Naive thymus-derived CD8-positive, alpha-beta T cell (primary cell): ENCODE results near the gene MYO5A. TPM values are rescaled to one million over a fixed set of nuclear protein-coding genes. Genes with fewer than 3 reads are reported as not detected.
"Not testable (repeated sequence)": the region's sequence is repeated elsewhere in the genome, so short reads cannot be mapped to it uniquely, and the experiment has no call there.

Experiments used
- ATAC-seq, 2 donors: fragments of 150-1000 bp; cut with Tn5 transposase in 1 of 2; sonication (Bioruptor Pico), chemical (Tn5 transposase) in 1 of 2; 1 replicate in 1 of 2; 2 replicates in 1 of 2; pipeline ENCODE4 v1.10.0; 2021; ENCODE audit warnings: mild to moderate bottlenecking in 2 of 2, moderate library complexity in 2 of 2
- POLR2A ChIA-PET: fragments of 350-600 bp; sonication (Branson Sonifier 250); formaldehyde crosslinking; loops from one replicate; lab custom pipeline; 2021; ENCODE audit warnings: antibody characterized with exemption; lab: Charles Lee
- DNase-seq, 10 donors: peaks; one replicate each; pipeline versions ENCODE4 v3.0.0 to v3.0.0-alpha.2; 2020 to 2022
- H3K27ac Mint-ChIP-seq, 10 donors: one replicate each; pipeline ENCODE4 v1.8.0; 2020 to 2022; ENCODE audit warnings: mild to moderate bottlenecking in 10 of 10, mixed read lengths in 10 of 10, moderate library complexity in 4 of 10, inconsistent platforms in 1 of 10
- H3K27me3 Mint-ChIP-seq, 5 donors: one replicate each; pipeline ENCODE4 v1.8.0; 2021 to 2022; ENCODE audit warnings: mixed read lengths in 5 of 5
- H3K36me3 Mint-ChIP-seq, 3 donors: one replicate each; pipeline ENCODE4 v1.8.0; 2020 to 2022; ENCODE audit warnings: mixed read lengths in 3 of 3, mild to moderate bottlenecking in 2 of 3, inconsistent platforms in 1 of 3
- H3K4me1 Mint-ChIP-seq, 4 donors: one replicate each; pipeline ENCODE4 v1.8.0; 2021 to 2022; ENCODE audit warnings: mixed read lengths in 4 of 4
- H3K4me3 Mint-ChIP-seq, 10 donors: one replicate each; pipeline ENCODE4 v1.8.0; 2020 to 2022; ENCODE audit warnings: mild to moderate bottlenecking in 10 of 10, mixed read lengths in 10 of 10, moderate library complexity in 6 of 10, inconsistent platforms in 1 of 10
- H3K9me3 Mint-ChIP-seq, 9 donors: one replicate each; pipeline ENCODE4 v1.8.0; 2020 to 2022; ENCODE audit warnings: mixed read lengths in 9 of 9, mild to moderate bottlenecking in 3 of 9, inconsistent platforms in 1 of 9, moderate library complexity in 1 of 9
- polyA plus RNA-seq, 3 donors: library from polyadenylated mRNA; unstranded; fragments of 300-500 nt; fragmentation: Illumina TruSeq; gene quantifications; one replicate each; pipeline ENCODE4 v1.2.3, GENCODE V29; 2021
- total RNA-seq, 8 experiments: library from RNA in 2 of 8; stranded (reverse) in 2 of 8; gene quantifications; one replicate each; pipeline ENCODE4 v1.2.3 and lab custom pipeline; 2021 to 2026

Gene MYO5A
- total and polyA plus RNA-seq, 5 experiments from 2014 or later, result 2.3 to 23.2 (median 5.6) TPM

DNA sequence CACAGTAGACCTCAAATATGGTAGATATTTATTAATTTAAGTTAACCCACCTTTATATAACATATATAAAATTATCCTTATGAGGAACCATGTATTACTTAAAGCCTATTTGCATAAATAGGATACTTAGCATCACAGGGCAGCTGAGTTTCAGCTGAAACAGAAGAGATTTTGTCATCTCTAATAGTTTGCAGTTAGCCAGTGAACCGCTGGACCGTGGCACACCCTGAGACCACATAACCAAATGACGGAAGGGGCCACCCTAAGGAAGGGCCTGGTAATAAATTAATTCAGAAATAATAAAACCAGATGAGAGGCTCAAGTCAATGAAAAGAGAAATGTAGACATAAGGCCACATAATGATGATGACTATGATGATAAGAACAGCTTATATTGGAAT, 107.7 kb downstream of the MYO5A start:
- H3K4me3 Mint-ChIP-seq, result no peak overlapping the region
- no peaks in the 10 kb centered on the region for H3K9me3 Mint-ChIP-seq
- no peaks in the 10 kb centered on the region for H3K27me3 Mint-ChIP-seq
- DNase-seq, result no peak
- peaks cover 3 to 20% (median 19%) of the 10 kb centered on the region in 3 donors for H3K36me3 Mint-ChIP-seq
- peaks cover 0 to 4% (median 0%) of the 10 kb centered on the region in 4 donors for H3K4me1 Mint-ChIP-seq
- no peak for ATAC-seq
- POLR2A ChIA-PET, result no interaction called here
- H3K27ac Mint-ChIP-seq, result no peak overlapping the region

DNA sequence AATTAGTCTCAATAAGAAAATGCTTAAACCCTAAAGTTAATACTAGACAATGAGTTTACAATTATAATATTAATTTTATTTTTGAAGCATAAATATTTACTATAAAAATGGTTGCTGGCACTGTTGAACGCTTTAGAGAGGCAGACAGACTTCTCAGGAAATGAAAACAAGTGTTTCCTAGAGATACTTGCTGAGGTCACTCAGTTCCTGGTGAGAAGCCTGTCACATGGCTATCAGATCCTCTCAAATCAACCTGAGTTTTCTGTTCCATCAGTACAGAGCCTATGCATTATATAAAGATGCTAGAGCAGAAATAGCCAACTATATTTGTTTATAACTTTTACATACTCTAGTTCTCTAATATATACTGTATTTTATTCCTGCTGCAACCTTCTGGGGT, 109.2 kb downstream of the MYO5A start:
- no peaks in the 10 kb centered on the region for H3K9me3 Mint-ChIP-seq
- H3K4me1 Mint-ChIP-seq, result peaks cover 0 to 4% (median 0%) of the 10 kb centered on the region in 4 donors
- DNase-seq (no peak), ATAC-seq (no peak)
- POLR2A ChIA-PET, result interaction anchor here (0.7 kb wide), 1 partner anchor 309 kb away, joined by 3 read pairs; no protein-coding TSS in a partner anchor
- peaks cover 0 to 20% (median 18%) of the 10 kb centered on the region in 3 donors for H3K36me3 Mint-ChIP-seq
- H3K27me3 Mint-ChIP-seq, result no peaks in the 10 kb centered on the region
- H3K27ac Mint-ChIP-seq, result no peak overlapping the region
- H3K4me3 Mint-ChIP-seq, result no peak overlapping the region

DNA sequence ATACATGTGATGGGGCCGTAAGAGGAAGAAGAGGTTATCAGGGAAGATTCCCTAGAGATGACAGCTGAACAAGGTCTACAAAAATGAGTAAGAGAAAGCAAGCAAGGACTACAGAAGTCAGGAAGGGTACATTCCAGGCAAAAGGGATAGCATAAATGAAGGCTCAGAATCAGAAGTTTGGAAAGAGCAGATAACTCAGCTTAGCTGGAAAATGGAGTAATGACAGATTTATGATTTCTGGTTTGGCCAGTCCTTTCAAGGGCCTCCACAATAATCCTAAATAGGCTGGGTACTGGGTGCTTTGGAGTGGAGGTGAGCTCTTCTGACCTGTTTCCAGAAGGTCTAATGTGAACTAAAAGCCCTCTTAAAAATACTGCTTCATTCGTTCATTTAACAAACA, 110.7 kb downstream of the MYO5A start:
- Mint-ChIP-seq H3K4me1 (peaks cover 0 to 4% (median 0%) of the 10 kb centered on the region in 4 donors), H3K4me3 (no peak overlapping the region), H3K36me3 (peaks cover 0 to 20% (median 17%) of the 10 kb centered on the region in 3 donors), H3K27me3 (no peaks in the 10 kb centered on the region), H3K9me3 (no peaks in the 10 kb centered on the region), H3K27ac (no peak overlapping the region)
- ATAC-seq (no peak), DNase-seq (no peak)
- POLR2A ChIA-PET, result no interaction called here

- Mint-ChIP-seq H3K4me1 (peaks cover 0 to 4% (median 0%) of the 10 kb centered on the region in 4 donors), H3K36me3 (peaks cover 0 to 20% (median 20%) of the 10 kb centered on the region in 3 donors), H3K9me3 (no peaks in the 10 kb centered on the region), H3K27ac (no peak overlapping the region), H3K27me3 (no peaks in the 10 kb centered on the region), H3K4me3 (no peak overlapping the region)
- no peak for DNase-seq
- POLR2A ChIA-PET, result no interaction called here
- no peak for ATAC-seq
These were observed 111.2 kb downstream of the MYO5A start for GRCh38 chr15:52417521-52417920.

- H3K9me3 Mint-ChIP-seq, H3K27me3 Mint-ChIP-seq, POLR2A ChIA-PET, H3K4me1 Mint-ChIP-seq, ATAC-seq, DNase-seq, H3K4me3 Mint-ChIP-seq: not testable (repeated sequence)
- H3K36me3 Mint-ChIP-seq, result peaks cover 0 to 22% (median 20%) of the 10 kb centered on the region in 3 donors
- H3K27ac Mint-ChIP-seq, result peak overlapping the region in 1 of 10 donors; percentile 6
These were observed 112.1 kb downstream of the MYO5A start for GRCh38 chr15:52416566-52416965.

DNA sequence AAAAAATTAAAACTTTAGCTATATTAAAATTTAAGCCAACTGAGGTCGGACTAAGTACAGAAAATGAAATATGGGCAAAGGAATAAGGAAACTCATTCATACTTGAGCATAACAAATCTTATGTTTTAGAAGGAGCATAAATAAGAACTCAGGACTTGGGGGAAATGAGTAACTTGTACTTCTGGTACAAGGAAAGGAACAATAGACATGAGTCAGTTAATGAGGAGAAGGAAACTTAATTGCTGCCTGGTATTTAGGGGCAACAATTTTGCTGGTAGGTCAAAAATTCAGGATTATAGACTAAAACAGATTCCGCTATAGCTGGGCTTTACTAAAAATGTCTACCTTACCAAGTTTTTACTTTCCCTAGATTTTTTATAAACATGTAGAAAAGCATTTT, 113.1 kb downstream of the MYO5A start:
- no peak overlapping the region for H3K27ac Mint-ChIP-seq
- H3K4me1 Mint-ChIP-seq, result no peaks in the 10 kb centered on the region
- ATAC-seq, result no peak
- H3K4me3 Mint-ChIP-seq, result no peak overlapping the region
- peaks cover 0 to 23% (median 22%) of the 10 kb centered on the region in 3 donors for H3K36me3 Mint-ChIP-seq
- POLR2A ChIA-PET, result interaction anchor here (0.6 kb wide), 1 partner anchor 100 kb away, joined by 3 read pairs; no protein-coding TSS in a partner anchor
- no peak for DNase-seq
- no peaks in the 10 kb centered on the region for H3K9me3 Mint-ChIP-seq
- no peaks in the 10 kb centered on the region for H3K27me3 Mint-ChIP-seq

GRCh38 chr15:52414936-52415335, 113.7 kb downstream of the MYO5A start:
- no peak overlapping the region for H3K4me3 Mint-ChIP-seq
- H3K36me3 Mint-ChIP-seq, result peaks cover 0 to 29% (median 22%) of the 10 kb centered on the region in 3 donors
- DNase-seq, result no peak
- H3K4me1 Mint-ChIP-seq, result no peaks in the 10 kb centered on the region
- no peak for ATAC-seq
- no peaks in the 10 kb centered on the region for H3K9me3 Mint-ChIP-seq
- no peaks in the 10 kb centered on the region for H3K27me3 Mint-ChIP-seq
- POLR2A ChIA-PET, result no interaction called here
- no peak overlapping the region for H3K27ac Mint-ChIP-seq

DNA sequence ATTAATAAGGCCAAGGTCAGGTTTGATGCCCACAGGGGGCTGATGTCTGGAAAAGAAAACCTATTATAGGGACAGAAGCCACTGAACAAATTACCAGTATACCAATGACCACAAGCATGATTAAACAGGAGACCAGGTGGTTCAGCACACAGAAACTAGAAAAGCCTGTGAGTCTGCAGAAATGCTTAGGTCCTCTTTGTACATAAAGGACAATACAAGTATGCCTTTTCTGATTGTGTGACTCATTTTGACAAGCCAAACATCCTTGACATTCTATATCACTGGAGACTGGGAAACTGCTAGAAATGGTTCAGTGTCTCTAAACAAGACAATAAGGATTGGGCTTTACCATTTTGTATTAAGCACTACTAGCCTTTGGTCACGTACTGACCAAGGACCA, 119.9 kb downstream of the MYO5A start:
- no peak for ATAC-seq
- H3K36me3 Mint-ChIP-seq, result peaks cover 5 to 45% (median 20%) of the 10 kb centered on the region in 3 donors

GRCh38 chr15:52407374-52407773, 121.3 kb downstream of the MYO5A start:
- H3K27ac Mint-ChIP-seq, result no peak overlapping the region
- DNase-seq, result no peak
- H3K36me3 Mint-ChIP-seq, result peaks cover 9 to 54% (median 30%) of the 10 kb centered on the region in 3 donors
- POLR2A ChIA-PET, result no interaction called here
- peaks cover 0 to 3% (median 0%) of the 10 kb centered on the region in 4 donors for H3K4me1 Mint-ChIP-seq
- H3K27me3 Mint-ChIP-seq, result no peaks in the 10 kb centered on the region
- H3K9me3 Mint-ChIP-seq, result no peaks in the 10 kb centered on the region
- ATAC-seq, result no peak
- no peak overlapping the region for H3K4me3 Mint-ChIP-seq

More for the DNA sequence above, 119.9 kb downstream of the MYO5A start:
- H3K4me3 Mint-ChIP-seq, result no peak overlapping the region
- no peaks in the 10 kb centered on the region for H3K27me3 Mint-ChIP-seq
- no peaks in the 10 kb centered on the region for H3K9me3 Mint-ChIP-seq
- peaks cover 0 to 3% (median 0%) of the 10 kb centered on the region in 4 donors for H3K4me1 Mint-ChIP-seq
- peak overlapping the region in 1 of 10 donors; percentile 7 for H3K27ac Mint-ChIP-seq
- no peak for DNase-seq
- POLR2A ChIA-PET, result no interaction called here

GRCh38 chr15:52406601-52407000, 122.1 kb downstream of the MYO5A start:
- ATAC-seq (no peak), DNase-seq (no peak)
- Mint-ChIP-seq H3K4me3 (no peak overlapping the region), H3K27me3 (no peaks in the 10 kb centered on the region), H3K4me1 (peaks cover 0 to 5% (median 0%) of the 10 kb centered on the region in 4 donors), H3K27ac (no peak overlapping the region), H3K9me3 (no peaks in the 10 kb centered on the region), H3K36me3 (peaks cover 9 to 59% (median 28%) of the 10 kb centered on the region in 3 donors)
- POLR2A ChIA-PET, result no interaction called here

DNA sequence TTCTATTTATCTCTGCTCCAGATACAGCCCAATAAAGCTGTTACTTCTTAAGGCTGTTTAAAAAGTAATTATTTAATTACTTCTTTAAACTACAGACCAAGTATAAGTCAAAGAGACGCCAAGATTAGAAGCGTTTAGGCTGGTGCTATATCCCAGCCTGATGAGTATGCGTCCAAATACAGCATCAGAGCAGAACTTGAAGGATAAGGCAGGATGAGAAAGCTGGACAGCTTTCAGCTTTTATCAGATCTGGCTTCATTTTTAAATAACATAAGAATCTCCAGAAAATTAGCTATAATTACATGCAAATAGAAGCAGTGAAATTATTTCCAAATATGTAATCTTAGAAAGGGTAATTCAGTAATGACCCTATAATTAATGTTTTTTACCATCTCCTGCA, 122.8 kb downstream of the MYO5A start:
- no peak overlapping the region for H3K4me3 Mint-ChIP-seq

GRCh38 chr15:52397118-52397517, 131.6 kb downstream of the MYO5A start:
- no peak for ATAC-seq
- peaks cover 0 to 36% (median 12%) of the 10 kb centered on the region in 3 donors for H3K36me3 Mint-ChIP-seq

More for the DNA sequence above, 122.8 kb downstream of the MYO5A start:
- POLR2A ChIA-PET, result no interaction called here
- Mint-ChIP-seq H3K4me1 (peaks cover 0 to 5% (median 0%) of the 10 kb centered on the region in 4 donors), H3K9me3 (no peaks in the 10 kb centered on the region), H3K27me3 (no peaks in the 10 kb centered on the region), H3K27ac (no peak overlapping the region), H3K36me3 (peaks cover 9 to 58% (median 28%) of the 10 kb centered on the region in 3 donors)
- no peak for ATAC-seq
- DNase-seq, result no peak

GRCh38 chr15:52394118-52394517, 134.6 kb downstream of the MYO5A start:
- Mint-ChIP-seq H3K36me3 (peaks cover 4 to 45% (median 18%) of the 10 kb centered on the region in 3 donors), H3K9me3 (no peaks in the 10 kb centered on the region), H3K27ac (peak overlapping the region in 1 of 10 donors; percentile 13), H3K27me3 (no peaks in the 10 kb centered on the region), H3K4me3 (no peak overlapping the region), H3K4me1 (no peaks in the 10 kb centered on the region)
- ATAC-seq, result no peak
- POLR2A ChIA-PET, result interaction anchor here (0.5 kb wide), 1 partner anchor 185 kb away, joined by 3 read pairs; no protein-coding TSS in a partner anchor
- DNase-seq, result no peak

More at GRCh38 chr15:52397118-52397517, 131.6 kb downstream of the MYO5A start:
- no peak overlapping the region for H3K4me3 Mint-ChIP-seq
- peaks cover 0 to 1% (median 0%) of the 10 kb centered on the region in 4 donors for H3K4me1 Mint-ChIP-seq
- no peak overlapping the region for H3K27ac Mint-ChIP-seq
- DNase-seq, result no peak
- POLR2A ChIA-PET, result no interaction called here
- no peaks in the 10 kb centered on the region for H3K27me3 Mint-ChIP-seq
- H3K9me3 Mint-ChIP-seq, result no peaks in the 10 kb centered on the region
